ENCODE measurements around the gene PSD4.

PSD4 gene

GRCh38 chr2:113192459-113193100 is 18.8 kb downstream of the PSD4 start:
- TF ChIP-seq GATA1 (IDR thresholded peaks at IDR 0.05; ENCODE audit: low read depth, low read length) (no peak), POLR2A (IDR thresholded peaks at IDR 0.05; ENCODE audit: low read length) (no peak)
- DNase-seq: peak in 1 of 2 experiments; percentile 3

GRCh38 chr2:113195923-113196501 is 22.2 kb downstream of the PSD4 start:
- DNase-seq: no peak

GRCh38 chr2:113196839-113197238 is 23.1 kb downstream of the PSD4 start:
- DNase-seq: no peak
- TF ChIP-seq GATA1 (IDR thresholded peaks at IDR 0.05; ENCODE audit: low read depth, low read length): no peak
- TF ChIP-seq POLR2A (IDR thresholded peaks at IDR 0.05; ENCODE audit: low read length): no peak

More at GRCh38 chr2:113195923-113196501, 22.2 kb downstream of the PSD4 start:
- no peak for TF ChIP-seq GATA1 (IDR thresholded peaks at IDR 0.05; ENCODE audit: low read depth, low read length)
- no peak for TF ChIP-seq POLR2A (IDR thresholded peaks at IDR 0.05; ENCODE audit: low read length)

GRCh38 chr2:113197347-113198047 is 23.7 kb downstream of the PSD4 start:
- DNase-seq: no peak
- TF ChIP-seq GATA1 (IDR thresholded peaks at IDR 0.05; ENCODE audit: low read depth, low read length) (no peak), POLR2A (IDR thresholded peaks at IDR 0.05; ENCODE audit: low read length) (no peak)

GRCh38 chr2:113198048-113198789 is 24.4 kb downstream of the PSD4 start:
- TF ChIP-seq POLR2A (IDR thresholded peaks at IDR 0.05; ENCODE audit: low read length): no peak
- no peak for TF ChIP-seq GATA1 (IDR thresholded peaks at IDR 0.05; ENCODE audit: low read depth, low read length)
- DNase-seq: no peak

- TF ChIP-seq POLR2A (IDR thresholded peaks at IDR 0.05; ENCODE audit: low read length) (no peak), GATA1 (IDR thresholded peaks at IDR 0.05; ENCODE audit: low read depth, low read length) (no peak)
- DNase-seq: peak; percentile 87 to 90
Measured at GRCh38 chr2:113198790-113199612, 25.2 kb downstream of the PSD4 start.

GRCh38 chr2:113200236-113200635 is 26.5 kb downstream of the PSD4 start:
- peak; percentile 6 to 19 for DNase-seq
- TF ChIP-seq GATA1 (IDR thresholded peaks at IDR 0.05; ENCODE audit: low read depth, low read length): no peak
- no peak for TF ChIP-seq POLR2A (IDR thresholded peaks at IDR 0.05; ENCODE audit: low read length)

GRCh38 chr2:113200736-113201490 is 27.1 kb downstream of the PSD4 start:
- DNase-seq: no peak
- no peak for TF ChIP-seq POLR2A (IDR thresholded peaks at IDR 0.05; ENCODE audit: low read length)

- TF ChIP-seq GATA1 (IDR thresholded peaks at IDR 0.05; ENCODE audit: low read depth, low read length): no peak
- TF ChIP-seq POLR2A (IDR thresholded peaks at IDR 0.05; ENCODE audit: low read length): no peak
- DNase-seq: no peak
Measured at GRCh38 chr2:113201496-113202304, 27.9 kb downstream of the PSD4 start.

- DNase-seq: no peak
- TF ChIP-seq GATA1 (IDR thresholded peaks at IDR 0.05; ENCODE audit: low read depth, low read length): no peak
- no peak for TF ChIP-seq POLR2A (IDR thresholded peaks at IDR 0.05; ENCODE audit: low read length)
Measured at GRCh38 chr2:113202305-113203216, 28.8 kb downstream of the PSD4 start.

- TF ChIP-seq POLR2A (IDR thresholded peaks at IDR 0.05; ENCODE audit: low read length) (no peak), GATA1 (IDR thresholded peaks at IDR 0.05; ENCODE audit: low read depth, low read length) (no peak)
- DNase-seq: no peak
Measured at GRCh38 chr2:113203217-113203530, 29.4 kb downstream of the PSD4 start.
